GM12875 (cell line): Measurements from ENCODE around the gene ZNF19.

ENCODE experiments used
- H3K4me3 ChIP-seq: one replicate; pipeline ENCODE4 v1.5.1; 2011; ENCODE audit warnings: low read depth, low read length, control low read depth
- CTCF ChIP-seq: IDR thresholded peaks from 2 replicates; pipeline ENCODE4 v1.5.1; 2011; ENCODE audit warnings: low read depth, mild to moderate bottlenecking, control low read depth, inconsistent platforms, low read length, moderate library complexity, borderline replicate concordance; ENCODE audit not compliant: insufficient read depth

The ZNF19 gene

GRCh38 chr16:71431991-71432390 is 57.1 kb downstream of the ZNF19 start:
- TF ChIP-seq CTCF: no peak

GRCh38 chr16:71431176-71431575 is 57.9 kb downstream of the ZNF19 start:
- TF ChIP-seq CTCF: no peak
- no peak overlapping the region for H3K4me3 ChIP-seq

More at GRCh38 chr16:71431991-71432390, 57.1 kb downstream of the ZNF19 start:
- no peak overlapping the region for H3K4me3 ChIP-seq

- H3K4me3 ChIP-seq: no peak overlapping the region
- no peak for TF ChIP-seq CTCF
These were observed 58.4 kb downstream of the ZNF19 start for GRCh38 chr16:71430744-71431143.

GRCh38 chr16:71429581-71429980 is 59.5 kb downstream of the ZNF19 start:
- TF ChIP-seq CTCF: no peak
- no peak overlapping the region for H3K4me3 ChIP-seq

GRCh38 chr16:71428883-71429282 is 60.2 kb downstream of the ZNF19 start:
- no peak overlapping the region for H3K4me3 ChIP-seq
- TF ChIP-seq CTCF: no peak

GRCh38 chr16:71428385-71428784 is 60.7 kb downstream of the ZNF19 start:
- no peak overlapping the region for H3K4me3 ChIP-seq
- TF ChIP-seq CTCF: no peak

- no peak for TF ChIP-seq CTCF
- H3K4me3 ChIP-seq: no peak overlapping the region
These were observed 62.1 kb downstream of the ZNF19 start for GRCh38 chr16:71426880-71427615.
